Gastrocnemius medialis (tissue), 4 donors: ENCODE data around the gene REEP1.

Experiments used
- POLR2A ChIP-seq, 2 donors: fragments of 450-650 bp; IDR thresholded peaks; one replicate each; pipeline ENCODE4 v1.6.1; 2017; ENCODE audit warnings: antibody characterized with exemption in 2 of 2, mild to moderate bottlenecking in 2 of 2, moderate library complexity in 2 of 2
- TF ChIP-seq, protein P1 (sequence below), 5 experiments: fragments of 450-650 bp in 3 of 5; fragments of 200-600 bp in 2 of 5; sonication (generic) in 2 of 5; IDR thresholded peaks in 4 of 5; conservative IDR thresholded peaks in 1 of 5; 1 replicate in 4 of 5; 2 replicates in 1 of 5; pipeline ENCODE4 v1.5.1; 2016 to 2019; ENCODE audit warnings: antibody characterized with exemption in 5 of 5, mild to moderate bottlenecking in 3 of 5, moderate library complexity in 3 of 5

DNA sequence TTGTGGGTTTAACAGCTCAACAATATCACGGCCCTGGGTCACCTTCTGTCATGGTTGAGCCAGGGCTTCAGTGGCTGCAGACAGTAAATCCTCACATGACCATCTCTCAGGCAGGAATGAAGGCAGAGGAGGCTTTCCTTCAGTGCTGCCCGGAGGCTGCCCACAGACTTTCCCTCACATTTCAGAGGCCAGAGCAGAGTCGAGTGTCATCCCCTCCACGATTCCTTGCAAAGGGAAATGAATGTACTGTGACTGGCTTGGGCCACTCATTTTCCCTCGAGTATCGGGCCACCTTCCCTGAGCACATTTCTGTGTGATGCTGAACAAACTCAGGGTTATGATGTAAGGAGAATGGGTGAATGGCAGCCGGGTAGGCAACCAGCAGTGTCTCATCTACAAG lies 10.0 kb upstream of the REEP1 start:
- TF ChIP-seq, protein P1, sequence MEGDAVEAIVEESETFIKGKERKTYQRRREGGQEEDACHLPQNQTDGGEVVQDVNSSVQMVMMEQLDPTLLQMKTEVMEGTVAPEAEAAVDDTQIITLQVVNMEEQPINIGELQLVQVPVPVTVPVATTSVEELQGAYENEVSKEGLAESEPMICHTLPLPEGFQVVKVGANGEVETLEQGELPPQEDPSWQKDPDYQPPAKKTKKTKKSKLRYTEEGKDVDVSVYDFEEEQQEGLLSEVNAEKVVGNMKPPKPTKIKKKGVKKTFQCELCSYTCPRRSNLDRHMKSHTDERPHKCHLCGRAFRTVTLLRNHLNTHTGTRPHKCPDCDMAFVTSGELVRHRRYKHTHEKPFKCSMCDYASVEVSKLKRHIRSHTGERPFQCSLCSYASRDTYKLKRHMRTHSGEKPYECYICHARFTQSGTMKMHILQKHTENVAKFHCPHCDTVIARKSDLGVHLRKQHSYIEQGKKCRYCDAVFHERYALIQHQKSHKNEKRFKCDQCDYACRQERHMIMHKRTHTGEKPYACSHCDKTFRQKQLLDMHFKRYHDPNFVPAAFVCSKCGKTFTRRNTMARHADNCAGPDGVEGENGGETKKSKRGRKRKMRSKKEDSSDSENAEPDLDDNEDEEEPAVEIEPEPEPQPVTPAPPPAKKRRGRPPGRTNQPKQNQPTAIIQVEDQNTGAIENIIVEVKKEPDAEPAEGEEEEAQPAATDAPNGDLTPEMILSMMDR (IDR thresholded peaks at IDR 0.05 in 4 of 5, conservative IDR thresholded peaks at IDR 0.05 in 1 of 5), result no peak
- no peak for TF ChIP-seq POLR2A (IDR thresholded peaks at IDR 0.05)
